ENCODE results near the gene NMRK2.

The NMRK2 gene

GRCh38 chr19:3902317-3902973 lies 30.4 kb upstream of the NMRK2 start:
- H3K9ac ChIP-seq (ENCODE audit: insufficient read length), result no peak overlapping the region
- no peak overlapping the region for H3K27ac ChIP-seq
- H3K4me3 ChIP-seq, result no peak overlapping the region
- TF ChIP-seq FOXP2 (optimal IDR thresholded peaks at IDR 0.05; ENCODE audit: control extremely low read depth, extremely low read length, insufficient read depth) (no peak), EZH2 (IDR thresholded peaks at IDR 0.05) (no peak), POLR2AphosphoS5 (IDR thresholded peaks at IDR 0.05; ENCODE audit: borderline replicate concordance, low read depth, low read length) (no peak)
- no peaks in the 10 kb centered on the region for H3K36me3 ChIP-seq (ENCODE audit: insufficient read depth, low read length)
- no peak for DNase-seq (ENCODE audit: low read depth, low spot score)
- H3K9me3 ChIP-seq (ENCODE audit: low read depth, low read length), result no peaks in the 10 kb centered on the region

- DNase-seq (ENCODE audit: low read depth, low spot score), result no peak
- H3K36me3 ChIP-seq (ENCODE audit: insufficient read depth, low read length), result no peaks in the 10 kb centered on the region
- no peaks in the 10 kb centered on the region for H3K9me3 ChIP-seq (ENCODE audit: low read depth, low read length)
- no peak overlapping the region for H3K4me3 ChIP-seq
- no peak for TF ChIP-seq EZH2 (IDR thresholded peaks at IDR 0.05)
- TF ChIP-seq POLR2AphosphoS5 (IDR thresholded peaks at IDR 0.05; ENCODE audit: borderline replicate concordance, low read depth, low read length), result no peak
- TF ChIP-seq FOXP2 (optimal IDR thresholded peaks at IDR 0.05; ENCODE audit: control extremely low read depth, extremely low read length, insufficient read depth), result no peak
- H3K27ac ChIP-seq, result no peak overlapping the region
- no peak overlapping the region for H3K9ac ChIP-seq (ENCODE audit: insufficient read length)
Measured at GRCh38 chr19:3904233-3904632, 28.6 kb upstream of the NMRK2 start.

GRCh38 chr19:3907626-3908265 lies 25.1 kb upstream of the NMRK2 start:
- Histone ChIP-seq H3K9ac (ENCODE audit: insufficient read length) (no peak overlapping the region), H3K9me3 (ENCODE audit: low read depth, low read length) (no peaks in the 10 kb centered on the region), H3K36me3 (ENCODE audit: insufficient read depth, low read length) (no peaks in the 10 kb centered on the region), H3K27ac (no peak overlapping the region), H3K4me3 (no peak overlapping the region)
- TF ChIP-seq EZH2 (IDR thresholded peaks at IDR 0.05) (no peak), FOXP2 (optimal IDR thresholded peaks at IDR 0.05; ENCODE audit: control extremely low read depth, extremely low read length, insufficient read depth) (no peak), POLR2AphosphoS5 (IDR thresholded peaks at IDR 0.05; ENCODE audit: borderline replicate concordance, low read depth, low read length) (no peak)
- DNase-seq (ENCODE audit: low read depth, low spot score), result no peak

- TF ChIP-seq FOXP2 (optimal IDR thresholded peaks at IDR 0.05; ENCODE audit: control extremely low read depth, extremely low read length, insufficient read depth) (no peak), POLR2AphosphoS5 (IDR thresholded peaks at IDR 0.05; ENCODE audit: borderline replicate concordance, low read depth, low read length) (no peak), EZH2 (IDR thresholded peaks at IDR 0.05) (no peak)
- Histone ChIP-seq H3K9ac (ENCODE audit: insufficient read length) (no peak overlapping the region), H3K9me3 (ENCODE audit: low read depth, low read length) (no peaks in the 10 kb centered on the region), H3K27ac (no peak overlapping the region), H3K4me3 (no peak overlapping the region), H3K36me3 (ENCODE audit: insufficient read depth, low read length) (no peaks in the 10 kb centered on the region)
- DNase-seq (ENCODE audit: low read depth, low spot score), result no peak
Measured at GRCh38 chr19:3908266-3909054, 24.4 kb upstream of the NMRK2 start.

GRCh38 chr19:3910105-3910504 lies 22.8 kb upstream of the NMRK2 start:
- TF ChIP-seq EZH2 (IDR thresholded peaks at IDR 0.05) (no peak), FOXP2 (optimal IDR thresholded peaks at IDR 0.05; ENCODE audit: control extremely low read depth, extremely low read length, insufficient read depth) (no peak), POLR2AphosphoS5 (IDR thresholded peaks at IDR 0.05; ENCODE audit: borderline replicate concordance, low read depth, low read length) (no peak)
- Histone ChIP-seq H3K9me3 (ENCODE audit: low read depth, low read length) (no peaks in the 10 kb centered on the region), H3K36me3 (ENCODE audit: insufficient read depth, low read length) (no peaks in the 10 kb centered on the region), H3K4me3 (no peak overlapping the region), H3K27ac (no peak overlapping the region), H3K9ac (ENCODE audit: insufficient read length) (no peak overlapping the region)
- DNase-seq (ENCODE audit: low read depth, low spot score), result no peak

GRCh38 chr19:3914199-3914598 lies 18.7 kb upstream of the NMRK2 start:
- no peak for DNase-seq (ENCODE audit: low read depth, low spot score)
- no peak overlapping the region for H3K4me3 ChIP-seq

GRCh38 chr19:3916033-3916432 lies 16.8 kb upstream of the NMRK2 start:
- TF ChIP-seq POLR2AphosphoS5 (IDR thresholded peaks at IDR 0.05; ENCODE audit: borderline replicate concordance, low read depth, low read length) (no peak), FOXP2 (optimal IDR thresholded peaks at IDR 0.05; ENCODE audit: control extremely low read depth, extremely low read length, insufficient read depth) (no peak), EZH2 (IDR thresholded peaks at IDR 0.05) (no peak)
- Histone ChIP-seq H3K4me3 (no peak overlapping the region), H3K9ac (ENCODE audit: insufficient read length) (no peak overlapping the region), H3K9me3 (ENCODE audit: low read depth, low read length) (no peaks in the 10 kb centered on the region), H3K36me3 (ENCODE audit: insufficient read depth, low read length) (no peaks in the 10 kb centered on the region), H3K27ac (no peak overlapping the region)
- no peak for DNase-seq (ENCODE audit: low read depth, low spot score)

More at GRCh38 chr19:3914199-3914598, 18.7 kb upstream of the NMRK2 start:
- Histone ChIP-seq H3K9me3 (ENCODE audit: low read depth, low read length) (no peaks in the 10 kb centered on the region), H3K36me3 (ENCODE audit: insufficient read depth, low read length) (no peaks in the 10 kb centered on the region), H3K9ac (ENCODE audit: insufficient read length) (no peak overlapping the region), H3K27ac (no peak overlapping the region)
- no peak for TF ChIP-seq FOXP2 (optimal IDR thresholded peaks at IDR 0.05; ENCODE audit: control extremely low read depth, extremely low read length, insufficient read depth)
- TF ChIP-seq EZH2 (IDR thresholded peaks at IDR 0.05), result no peak
- TF ChIP-seq POLR2AphosphoS5 (IDR thresholded peaks at IDR 0.05; ENCODE audit: borderline replicate concordance, low read depth, low read length), result no peak

- no peak overlapping the region for H3K9ac ChIP-seq (ENCODE audit: insufficient read length)
- H3K27ac ChIP-seq, result no peak overlapping the region
- TF ChIP-seq POLR2AphosphoS5 (IDR thresholded peaks at IDR 0.05; ENCODE audit: borderline replicate concordance, low read depth, low read length) (no peak), EZH2 (IDR thresholded peaks at IDR 0.05) (no peak), FOXP2 (optimal IDR thresholded peaks at IDR 0.05; ENCODE audit: control extremely low read depth, extremely low read length, insufficient read depth) (no peak)
- H3K9me3 ChIP-seq (ENCODE audit: low read depth, low read length), result no peaks in the 10 kb centered on the region
- no peaks in the 10 kb centered on the region for H3K36me3 ChIP-seq (ENCODE audit: insufficient read depth, low read length)
- no peak overlapping the region for H3K4me3 ChIP-seq
- DNase-seq (ENCODE audit: low read depth, low spot score), result no peak
Measured at GRCh38 chr19:3919793-3920192, 13.1 kb upstream of the NMRK2 start.
